ENCODE measurements around the gene ERBB4. TPM values are rescaled to one million over a fixed set of nuclear protein-coding genes. Genes with fewer than 3 reads are reported as not detected.

ERBB4 gene
- total and polyA plus RNA-seq, 2 of the 8 experiments (the other 6 are each of a cell fraction or from before 2014, with no cell fraction given), result 0.34 to 1.3 TPM

DNA sequence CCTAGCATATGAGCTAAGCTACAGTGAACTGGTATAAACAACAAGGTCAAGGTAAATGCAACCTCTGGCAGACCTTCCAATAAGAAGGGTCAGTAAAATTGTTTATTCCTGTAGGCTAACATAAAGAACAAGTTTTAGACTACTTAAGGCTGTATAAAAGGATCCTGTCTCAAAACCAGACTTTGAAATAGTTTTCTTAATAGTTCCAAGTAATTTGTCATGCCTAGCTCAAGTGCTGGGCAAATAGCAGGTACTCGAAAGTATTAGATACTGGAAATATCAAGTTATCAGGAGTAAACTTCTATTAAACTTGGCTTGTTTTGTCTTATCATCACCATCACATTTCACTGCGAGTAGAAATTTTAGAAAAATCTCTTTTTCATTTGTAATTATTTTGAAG, 1087.0 kb downstream of the ERBB4 start:
- Histone ChIP-seq H3K79me1 (ENCODE audit: low read depth, low read length) (no peaks in the 10 kb centered on the region), H3K56ac (replicated peaks; ENCODE audit: insufficient read length, low read depth, low read length) (no peak overlapping the region), H3K9ac (replicated peaks in 1 of 4; ENCODE audit: extremely low read depth in 1 of 4, low read depth in 3 of 4, low read length in 3 of 4) (no peak overlapping the region), H3K36me3 (ENCODE audit: control insufficient read depth in 2 of 4, insufficient read depth in 4 of 4, low read length in 3 of 4) (no peaks in the 10 kb centered on the region), H3K4ac (replicated peaks; ENCODE audit: insufficient read length, low read depth, low read length) (no peak overlapping the region), H2BK15ac (ENCODE audit: low read length) (no peak overlapping the region), H3K9me3 (ENCODE audit: insufficient read depth in 2 of 2, low read depth in 1 of 2, low read length in 1 of 2) (no peaks in the 10 kb centered on the region), H3K14ac (ENCODE audit: insufficient read length) (no peak overlapping the region), H3K79me2 (ENCODE audit: control insufficient read depth in 1 of 2, insufficient read depth in 2 of 2, low read length in 2 of 2) (no peaks in the 10 kb centered on the region), H2BK120ac (replicated peaks; ENCODE audit: low read depth, low read length) (no peak overlapping the region), H3K4me2 (ENCODE audit: insufficient read depth in 1 of 2, low read depth in 2 of 2, low read length in 2 of 2) (no peak overlapping the region), H3K4me3 (ENCODE audit: extremely low read depth in 1 of 4, insufficient read depth in 2 of 4, low read depth in 3 of 4, low read length in 4 of 4) (no peak overlapping the region), H3K23me2 (ENCODE audit: low read depth, low read length) (no peaks in the 10 kb centered on the region), H4K20me1 (replicated peaks in 1 of 2; ENCODE audit: control insufficient read depth in 1 of 2, insufficient read depth in 2 of 2, low read length in 2 of 2) (no peaks in the 10 kb centered on the region), H4K5ac (ENCODE audit: insufficient read length, low read depth, low read length) (no peak overlapping the region), H3K23ac (ENCODE audit: insufficient read length) (no peak overlapping the region), H2AFZ (ENCODE audit: low read length) (no peak overlapping the region), H4K91ac (replicated peaks; ENCODE audit: insufficient read length, low read length) (no peak overlapping the region), H2BK20ac (ENCODE audit: low read length) (no peak overlapping the region), H3K27me3 (replicated peaks in 1 of 4; ENCODE audit: control insufficient read depth in 3 of 4, extremely low read depth in 1 of 4, insufficient read depth in 3 of 4, low read length in 3 of 4) (no peaks in the 10 kb centered on the region), H3K4me1 (replicated peaks in 1 of 4; ENCODE audit: control insufficient read depth in 3 of 4, insufficient read depth in 4 of 4, low read length in 3 of 4) (no peaks in the 10 kb centered on the region), H3K27ac (ENCODE audit: low read depth, low read length) (no peak overlapping the region), H2BK12ac (ENCODE audit: low read depth, low read length) (no peak overlapping the region), H4K8ac (ENCODE audit: extremely low read depth, insufficient read depth, low read length) (no peak overlapping the region), H3K18ac (ENCODE audit: extremely low read depth, low read length) (no peak overlapping the region), H2AK5ac (ENCODE audit: low read depth, low read length) (no peak overlapping the region), H2BK5ac (ENCODE audit: low read depth, low read length) (no peak overlapping the region)
- ChIA-PET POLR2A (ENCODE audit: partially characterized antibody) (no interaction called here), CTCF (ENCODE audit: partially characterized antibody) (interaction anchor here (1.5 kb wide), 1 partner anchor 20 kb away, joined by 3 read pairs; no protein-coding TSS in a partner anchor)
- 89% methylated on average over 2 of the region's 2 CpGs; no CpG with 5 or more reads in 1 of the 2 experiments for WGBS, 2 experiments (ENCODE audit: extremely low coverage in 1 of 2, insufficient coverage in 1 of 2, insufficient read length in 1 of 2, insufficient replicate concordance in 2 of 2, low coverage in 1 of 2, low lambda C conversion rate in 2 of 2, missing lambda C conversion rate in 1 of 2)
- no peak for DNase-seq (ENCODE audit: low read depth in 1 of 2, low spot score in 2 of 2)
- no peak for FAIRE-seq
- no peak for TF ChIP-seq HDAC6 (IDR thresholded peaks at IDR 0.05; ENCODE audit: low read depth, low read length)
- no peak for TF ChIP-seq RXRA (IDR thresholded peaks at IDR 0.05; ENCODE audit: insufficient read depth, low read depth, low read length)
- TF ChIP-seq SP2 (IDR thresholded peaks at IDR 0.05; ENCODE audit: low read length), result no peak
- TF ChIP-seq CHD1 (IDR thresholded peaks at IDR 0.05; ENCODE audit: low read depth, low read length), result no peak
- TF ChIP-seq TEAD4 (IDR thresholded peaks at IDR 0.05; ENCODE audit: low read depth, low read length), result no peak
- no peak for TF ChIP-seq TCF12 (IDR thresholded peaks at IDR 0.05; ENCODE audit: low read depth, low read length)
- no peak for TF ChIP-seq POLR2AphosphoS5 (IDR thresholded peaks at IDR 0.05; ENCODE audit: low read depth, low read length)
- TF ChIP-seq, protein P1, sequence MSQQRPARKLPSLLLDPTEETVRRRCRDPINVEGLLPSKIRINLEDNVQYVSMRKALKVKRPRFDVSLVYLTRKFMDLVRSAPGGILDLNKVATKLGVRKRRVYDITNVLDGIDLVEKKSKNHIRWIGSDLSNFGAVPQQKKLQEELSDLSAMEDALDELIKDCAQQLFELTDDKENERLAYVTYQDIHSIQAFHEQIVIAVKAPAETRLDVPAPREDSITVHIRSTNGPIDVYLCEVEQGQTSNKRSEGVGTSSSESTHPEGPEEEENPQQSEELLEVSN (IDR thresholded peaks at IDR 0.05), result no peak
- no peak for TF ChIP-seq RFX5 (IDR thresholded peaks at IDR 0.05; ENCODE audit: borderline replicate concordance, low read depth, low read length)
- TF ChIP-seq YY1 (IDR thresholded peaks at IDR 0.05; ENCODE audit: low read depth, low read length), result no peak
